NB4 (cell line): Measurements from ENCODE around the gene PLEKHM2.

Experiments used
- CTCF ChIP-seq: IDR thresholded peaks from one replicate; pipeline ENCODE4 v1.5.1; 2012; ENCODE audit warnings: low read depth, low read length
- MYC ChIP-seq: IDR thresholded peaks from 2 replicates; pipeline ENCODE4 v1.6.1; 2011; ENCODE audit warnings: low read depth, low read length
- POLR2A ChIP-seq: IDR thresholded peaks from 2 replicates; pipeline ENCODE4 v1.6.1; 2011; ENCODE audit warnings: mild to moderate bottlenecking; ENCODE audit not compliant: insufficient read length; ENCODE audit errors: extremely low read depth
- TF ChIP-seq, protein P1 (sequence below): IDR thresholded peaks from 2 replicates; pipeline ENCODE4 v1.6.1; 2011; ENCODE audit warnings: low read depth, low read length

GRCh38 chr1:15720861-15721260 is 36.7 kb downstream of the PLEKHM2 start:
- TF ChIP-seq, protein P1, sequence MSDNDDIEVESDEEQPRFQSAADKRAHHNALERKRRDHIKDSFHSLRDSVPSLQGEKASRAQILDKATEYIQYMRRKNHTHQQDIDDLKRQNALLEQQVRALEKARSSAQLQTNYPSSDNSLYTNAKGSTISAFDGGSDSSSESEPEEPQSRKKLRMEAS, result no peak
- TF ChIP-seq CTCF (no peak), POLR2A (no peak), MYC (no peak)
